ENCODE results near the gene FOXE3. TPM values are rescaled to one million over a fixed set of nuclear protein-coding genes. Genes with fewer than 3 reads are reported as not detected.

The FOXE3 gene
- total and polyA plus RNA-seq, 3 donors from 2014 or later, result 0.63 to 1.4 (median 1.2) TPM

DNA sequence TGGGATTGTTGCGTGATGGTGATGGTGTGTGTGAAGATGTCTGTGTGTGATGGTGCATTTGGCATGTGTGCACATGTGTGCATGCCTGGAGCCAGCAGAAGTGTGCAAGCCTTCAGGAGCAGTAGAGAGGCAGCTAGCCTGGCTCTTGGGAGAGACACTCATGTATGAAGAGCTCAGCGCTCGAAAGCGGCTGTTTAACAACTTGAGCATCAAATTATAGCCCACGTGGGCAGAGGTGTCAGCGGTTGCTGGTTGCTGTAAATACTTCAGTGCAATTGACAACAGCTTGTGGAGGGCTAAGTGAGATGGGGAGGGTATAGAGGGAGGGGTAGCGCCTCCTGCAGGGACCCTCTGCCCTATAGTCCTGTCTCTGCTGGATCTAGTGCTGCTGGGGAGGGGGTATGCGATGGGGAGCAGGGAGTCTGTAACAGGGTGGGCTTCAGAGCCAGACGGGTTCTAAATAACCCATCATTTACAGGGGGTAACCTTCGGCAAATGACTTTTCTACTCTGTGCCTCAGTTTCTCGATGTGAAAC lies 43.2 kb downstream of the FOXE3 start:
- H3K9me3 ChIP-seq, result no peaks in the 10 kb centered on the region
- TF ChIP-seq, protein P1, sequence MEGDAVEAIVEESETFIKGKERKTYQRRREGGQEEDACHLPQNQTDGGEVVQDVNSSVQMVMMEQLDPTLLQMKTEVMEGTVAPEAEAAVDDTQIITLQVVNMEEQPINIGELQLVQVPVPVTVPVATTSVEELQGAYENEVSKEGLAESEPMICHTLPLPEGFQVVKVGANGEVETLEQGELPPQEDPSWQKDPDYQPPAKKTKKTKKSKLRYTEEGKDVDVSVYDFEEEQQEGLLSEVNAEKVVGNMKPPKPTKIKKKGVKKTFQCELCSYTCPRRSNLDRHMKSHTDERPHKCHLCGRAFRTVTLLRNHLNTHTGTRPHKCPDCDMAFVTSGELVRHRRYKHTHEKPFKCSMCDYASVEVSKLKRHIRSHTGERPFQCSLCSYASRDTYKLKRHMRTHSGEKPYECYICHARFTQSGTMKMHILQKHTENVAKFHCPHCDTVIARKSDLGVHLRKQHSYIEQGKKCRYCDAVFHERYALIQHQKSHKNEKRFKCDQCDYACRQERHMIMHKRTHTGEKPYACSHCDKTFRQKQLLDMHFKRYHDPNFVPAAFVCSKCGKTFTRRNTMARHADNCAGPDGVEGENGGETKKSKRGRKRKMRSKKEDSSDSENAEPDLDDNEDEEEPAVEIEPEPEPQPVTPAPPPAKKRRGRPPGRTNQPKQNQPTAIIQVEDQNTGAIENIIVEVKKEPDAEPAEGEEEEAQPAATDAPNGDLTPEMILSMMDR (IDR thresholded peaks at IDR 0.05), result no peak
- TF ChIP-seq POLR2A (IDR thresholded peaks at IDR 0.05), result no peak
- H3K4me3 ChIP-seq, result no peak overlapping the region
- intact Hi-C loops (cut with DNase I; ENCODE audit: low total_unique reads), result no loop called here
- H3K36me3 ChIP-seq (ENCODE audit: low read depth, missing control alignments), result no peaks in the 10 kb centered on the region
- no peaks in the 10 kb centered on the region for H3K4me1 ChIP-seq
- WGBS, 2 donors, result 43% methylated on average over 11 of the region's 11 CpGs
- H3K27ac ChIP-seq, result no peak overlapping the region
- H3K27me3 ChIP-seq, result no peaks in the 10 kb centered on the region
- no peak for DNase-seq

DNA sequence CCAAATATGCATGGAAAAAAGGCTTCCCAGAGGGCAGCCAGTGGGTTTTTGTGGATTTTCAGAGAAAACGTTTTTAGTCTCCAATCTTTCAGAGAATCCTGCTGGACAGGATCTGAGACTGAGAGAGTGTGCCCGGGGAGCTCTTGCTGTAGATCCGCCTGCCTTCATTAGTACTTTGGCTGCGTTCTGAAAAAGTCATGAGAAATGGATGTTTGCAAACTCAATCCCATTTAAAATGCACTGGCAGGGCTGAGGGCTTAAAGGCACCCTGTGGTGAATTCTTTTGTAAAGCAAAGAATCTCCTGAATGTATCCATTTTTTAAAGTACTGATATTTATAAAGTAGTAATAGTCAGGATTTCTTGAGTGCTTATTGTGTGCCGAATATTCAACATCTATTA lies 44.0 kb downstream of the FOXE3 start:
- H3K4me3 ChIP-seq, result no peak overlapping the region
- H3K27me3 ChIP-seq, result no peaks in the 10 kb centered on the region
- TF ChIP-seq, protein P1 (IDR thresholded peaks at IDR 0.05), result no peak
- TF ChIP-seq POLR2A (IDR thresholded peaks at IDR 0.05), result no peak
- intact Hi-C loops (cut with DNase I; ENCODE audit: low total_unique reads), result no loop called here
- 38 to 51% methylated on average over 5 of the region's 5 CpGs for WGBS, 2 donors
- H3K27ac ChIP-seq, result no peak overlapping the region
- no peaks in the 10 kb centered on the region for H3K9me3 ChIP-seq
- DNase-seq, result no peak
- no peaks in the 10 kb centered on the region for H3K4me1 ChIP-seq
- no peaks in the 10 kb centered on the region for H3K36me3 ChIP-seq (ENCODE audit: low read depth, missing control alignments)

DNA sequence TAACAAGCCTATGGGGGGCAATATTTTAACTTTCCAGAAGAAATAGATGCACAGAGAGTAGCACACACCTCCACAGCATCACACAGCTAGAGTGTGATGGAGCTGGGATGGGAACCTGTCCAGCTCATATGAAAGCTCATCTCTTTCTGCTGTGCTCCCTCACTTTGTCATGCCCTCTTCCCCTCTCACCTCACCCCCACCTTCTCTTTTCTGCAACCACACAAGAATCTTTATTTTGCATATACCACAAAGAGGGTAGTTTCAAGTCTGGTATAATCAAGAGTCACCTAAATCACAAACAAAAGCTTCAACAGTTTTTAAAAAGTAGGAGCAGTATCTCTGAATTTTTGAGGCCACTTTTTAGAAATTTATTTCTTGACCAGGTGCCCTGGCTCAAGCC lies 44.4 kb downstream of the FOXE3 start:
- no peak for DNase-seq
- Histone ChIP-seq H3K27ac (no peak overlapping the region), H3K36me3 (ENCODE audit: low read depth, missing control alignments) (no peaks in the 10 kb centered on the region), H3K4me1 (no peaks in the 10 kb centered on the region), H3K9me3 (no peaks in the 10 kb centered on the region), H3K4me3 (no peak overlapping the region), H3K27me3 (no peaks in the 10 kb centered on the region)
- TF ChIP-seq POLR2A (IDR thresholded peaks at IDR 0.05), result no peak
- TF ChIP-seq, protein P1 (IDR thresholded peaks at IDR 0.05), result no peak
- intact Hi-C loops (cut with DNase I; ENCODE audit: low total_unique reads), result no loop called here

DNA sequence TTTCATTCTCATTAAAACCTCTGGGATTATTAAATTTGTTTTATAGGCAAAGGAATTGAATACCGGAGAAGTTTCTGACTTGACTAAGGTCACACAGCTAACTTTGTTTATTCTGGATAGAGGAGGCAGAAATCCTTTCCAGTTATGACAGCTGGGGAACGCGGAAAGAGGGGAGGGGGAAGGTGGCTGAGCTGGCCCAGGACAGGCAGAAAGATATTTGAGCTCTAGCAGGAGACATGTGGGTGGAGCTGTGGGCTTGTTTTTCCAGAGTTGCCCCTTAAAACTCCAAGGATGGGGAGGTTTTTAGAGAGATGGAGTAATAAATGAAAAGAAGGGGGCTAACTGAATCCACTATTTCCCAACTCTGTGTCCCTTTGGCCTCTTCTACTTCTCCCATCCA lies 49.5 kb downstream of the FOXE3 start:
- Histone ChIP-seq H3K36me3 (ENCODE audit: low read depth, missing control alignments) (no peaks in the 10 kb centered on the region), H3K27ac (no peak overlapping the region), H3K4me1 (no peaks in the 10 kb centered on the region), H3K9me3 (no peaks in the 10 kb centered on the region), H3K27me3 (no peaks in the 10 kb centered on the region), H3K4me3 (no peak overlapping the region)
- TF ChIP-seq, protein P1 (IDR thresholded peaks at IDR 0.05), result no peak
- no peak for TF ChIP-seq POLR2A (IDR thresholded peaks at IDR 0.05)
- intact Hi-C loops (cut with DNase I; ENCODE audit: low total_unique reads), result no loop called here
- 52 to 57% methylated on average over 3 of the region's 3 CpGs for WGBS, 2 donors
- no peak for DNase-seq

Other genes starting within 250 kb of the FOXE3 start
- gene PDZK1IP1, start 226.2 kb upstream of the FOXE3 start, total RNA-seq, result 1 to 10 TPM; 1.5 to 8.6 TPM
- 13.9 TPM for gene PDZK1IP1, start 226.2 kb upstream of the FOXE3 start, polyA plus RNA-seq (ENCODE audit: insufficient read depth, low read depth, low replicate concordance)
- 1 to 10 TPM; 1.7 to 3.5 TPM for gene TAL1, start 184.1 kb upstream of the FOXE3 start, total RNA-seq
- 2.3 TPM for gene TAL1, start 184.1 kb upstream of the FOXE3 start, polyA plus RNA-seq (ENCODE audit: insufficient read depth, low read depth, low replicate concordance)
- 10 to 100 TPM; 11.5 to 20.4 TPM for gene STIL, start 102.1 kb upstream of the FOXE3 start, total RNA-seq
- 12.0 TPM for gene STIL, start 102.1 kb upstream of the FOXE3 start, polyA plus RNA-seq (ENCODE audit: insufficient read depth, low read depth, low replicate concordance)
- 10 to 100 TPM; 35.1 to 37.0 TPM for gene CMPK1, start 82.5 kb upstream of the FOXE3 start, total RNA-seq
- 36.1 TPM for gene CMPK1, start 82.5 kb upstream of the FOXE3 start, polyA plus RNA-seq (ENCODE audit: insufficient read depth, low read depth, low replicate concordance)
- 1 to 10 TPM in 1 of 2 donors, under 1 TPM in 1; 0.99 to 1.3 TPM for gene FOXD2, start 21.8 kb downstream of the FOXE3 start, total RNA-seq
- 0.26 TPM for gene FOXD2, start 21.8 kb downstream of the FOXE3 start, polyA plus RNA-seq (ENCODE audit: insufficient read depth, low read depth, low replicate concordance)

All from testis (tissue), 3 donors.